Measurements from ENCODE around the gene SAMD11. TPM values are rescaled to one million over a fixed set of nuclear protein-coding genes. Genes with fewer than 3 reads are reported as not detected.
A peak's percentile ranks its signal among the peaks of the same experiment; 100 is the strongest.
"Not testable (repeated sequence)": the region's sequence is repeated elsewhere in the genome, so short reads cannot be mapped to it uniquely, and the experiment has no call there.

SAMD11 gene
- total and polyA plus RNA-seq, 4 donors, result 0.51 to 4.1 (median 1.3) TPM

- WGBS, result 93% methylated on average over 29 of the region's 29 CpGs
- Histone ChIP-seq H3K9ac (ENCODE audit: low read depth in 1 of 2, low read length in 2 of 2) (no peak overlapping the region), H3K27me3 (ENCODE audit: control insufficient read depth in 4 of 4, insufficient read depth in 4 of 4, low read length in 3 of 4) (no peaks in the 10 kb centered on the region), H3K27ac (ENCODE audit: low read depth in 1 of 2, low read length in 2 of 2) (peak overlapping the region in 1 of 2 donors; percentile 19), H3K36me3 (ENCODE audit: control insufficient read depth in 4 of 4, insufficient read depth in 3 of 4, low read depth in 1 of 4, low read length in 3 of 4) (peaks cover 12 to 58% (median 17%) of the 10 kb centered on the region in 4 donors), H3K4me3 (ENCODE audit: low read depth in 1 of 3, low read length in 3 of 3) (no peak overlapping the region), H3K9me3 (ENCODE audit: control insufficient read depth in 4 of 4, low read length in 3 of 4) (no peaks in the 10 kb centered on the region), H3K4me1 (ENCODE audit: control insufficient read depth in 4 of 4, insufficient read depth in 4 of 4, low read length in 3 of 4) (peaks cover 5 to 19% (median 11%) of the 10 kb centered on the region in 4 donors)
- TF ChIP-seq YY1 (IDR thresholded peaks at IDR 0.05), result no peak
- TF ChIP-seq ZBTB33 (IDR thresholded peaks at IDR 0.05), result no peak
- TF ChIP-seq RXRA (IDR thresholded peaks at IDR 0.05), result no peak
- TF ChIP-seq EGR1 (IDR thresholded peaks at IDR 0.05; ENCODE audit: low read depth in 2 of 2), result no peak
- no peak for TF ChIP-seq GABPA (IDR thresholded peaks at IDR 0.05 in 1 of 2, conservative IDR thresholded peaks at IDR 0.05 in 1 of 2)
- TF ChIP-seq, protein P1, sequence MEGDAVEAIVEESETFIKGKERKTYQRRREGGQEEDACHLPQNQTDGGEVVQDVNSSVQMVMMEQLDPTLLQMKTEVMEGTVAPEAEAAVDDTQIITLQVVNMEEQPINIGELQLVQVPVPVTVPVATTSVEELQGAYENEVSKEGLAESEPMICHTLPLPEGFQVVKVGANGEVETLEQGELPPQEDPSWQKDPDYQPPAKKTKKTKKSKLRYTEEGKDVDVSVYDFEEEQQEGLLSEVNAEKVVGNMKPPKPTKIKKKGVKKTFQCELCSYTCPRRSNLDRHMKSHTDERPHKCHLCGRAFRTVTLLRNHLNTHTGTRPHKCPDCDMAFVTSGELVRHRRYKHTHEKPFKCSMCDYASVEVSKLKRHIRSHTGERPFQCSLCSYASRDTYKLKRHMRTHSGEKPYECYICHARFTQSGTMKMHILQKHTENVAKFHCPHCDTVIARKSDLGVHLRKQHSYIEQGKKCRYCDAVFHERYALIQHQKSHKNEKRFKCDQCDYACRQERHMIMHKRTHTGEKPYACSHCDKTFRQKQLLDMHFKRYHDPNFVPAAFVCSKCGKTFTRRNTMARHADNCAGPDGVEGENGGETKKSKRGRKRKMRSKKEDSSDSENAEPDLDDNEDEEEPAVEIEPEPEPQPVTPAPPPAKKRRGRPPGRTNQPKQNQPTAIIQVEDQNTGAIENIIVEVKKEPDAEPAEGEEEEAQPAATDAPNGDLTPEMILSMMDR (IDR thresholded peaks at IDR 0.05; ENCODE audit: low read depth, low read length, missing input control), result no peak
- no peak for TF ChIP-seq TAF1 (conservative IDR thresholded peaks at IDR 0.05)
- no peak for TF ChIP-seq NR2F2 (IDR thresholded peaks at IDR 0.05)
- TF ChIP-seq ATF3 (IDR thresholded peaks at IDR 0.05), result no peak
- TF ChIP-seq FOXA1 (IDR thresholded peaks at IDR 0.05), result no peak
- TF ChIP-seq HNF4A (conservative IDR thresholded peaks at IDR 0.05), result no peak
- TF ChIP-seq JUND (IDR thresholded peaks at IDR 0.05), result no peak
- TF ChIP-seq FOXA2 (IDR thresholded peaks at IDR 0.05), result no peak
- no peak for TF ChIP-seq MAX (IDR thresholded peaks at IDR 0.05)
- no peak for DNase-seq (ENCODE audit: low spot score)
Observed at GRCh38 chr1:945688-946556, 22.2 kb downstream of the SAMD11 start.

- 95% methylated on average over 13 of the region's 13 CpGs for WGBS
- H3K9me3 ChIP-seq (ENCODE audit: control insufficient read depth in 4 of 4, low read length in 3 of 4); H3K27me3 ChIP-seq (ENCODE audit: control insufficient read depth in 4 of 4, insufficient read depth in 4 of 4, low read length in 3 of 4); H3K4me3 ChIP-seq (ENCODE audit: low read depth in 1 of 3, low read length in 3 of 3); H3K4me1 ChIP-seq (ENCODE audit: control insufficient read depth in 4 of 4, insufficient read depth in 4 of 4, low read length in 3 of 4); H3K9ac ChIP-seq (ENCODE audit: low read depth in 1 of 2, low read length in 2 of 2); H3K27ac ChIP-seq (ENCODE audit: low read depth in 1 of 2, low read length in 2 of 2); DNase-seq (ENCODE audit: low spot score): not testable (repeated sequence)
- H3K36me3 ChIP-seq (ENCODE audit: control insufficient read depth in 4 of 4, insufficient read depth in 3 of 4, low read depth in 1 of 4, low read length in 3 of 4), result peaks cover 12 to 66% (median 22%) of the 10 kb centered on the region in 4 donors
Observed at GRCh38 chr1:946811-947210, 23.1 kb downstream of the SAMD11 start.
